22Rv1 (cell line): ENCODE data around the gene CAPZA1.

ENCODE experiments used
- ZFX ChIP-seq: fragments of 450-650 bp; IDR thresholded peaks from 2 replicates; pipeline ENCODE4 v1.6.1; 2017; ENCODE audit warnings: antibody characterized with exemption, borderline replicate concordance
- TF ChIP-seq, protein P1 (sequence below): fragments of 450-650 bp; IDR thresholded peaks from 2 replicates; pipeline ENCODE4 v1.5.1; 2017; ENCODE audit warnings: mild to moderate bottlenecking

- TF ChIP-seq, protein P1, sequence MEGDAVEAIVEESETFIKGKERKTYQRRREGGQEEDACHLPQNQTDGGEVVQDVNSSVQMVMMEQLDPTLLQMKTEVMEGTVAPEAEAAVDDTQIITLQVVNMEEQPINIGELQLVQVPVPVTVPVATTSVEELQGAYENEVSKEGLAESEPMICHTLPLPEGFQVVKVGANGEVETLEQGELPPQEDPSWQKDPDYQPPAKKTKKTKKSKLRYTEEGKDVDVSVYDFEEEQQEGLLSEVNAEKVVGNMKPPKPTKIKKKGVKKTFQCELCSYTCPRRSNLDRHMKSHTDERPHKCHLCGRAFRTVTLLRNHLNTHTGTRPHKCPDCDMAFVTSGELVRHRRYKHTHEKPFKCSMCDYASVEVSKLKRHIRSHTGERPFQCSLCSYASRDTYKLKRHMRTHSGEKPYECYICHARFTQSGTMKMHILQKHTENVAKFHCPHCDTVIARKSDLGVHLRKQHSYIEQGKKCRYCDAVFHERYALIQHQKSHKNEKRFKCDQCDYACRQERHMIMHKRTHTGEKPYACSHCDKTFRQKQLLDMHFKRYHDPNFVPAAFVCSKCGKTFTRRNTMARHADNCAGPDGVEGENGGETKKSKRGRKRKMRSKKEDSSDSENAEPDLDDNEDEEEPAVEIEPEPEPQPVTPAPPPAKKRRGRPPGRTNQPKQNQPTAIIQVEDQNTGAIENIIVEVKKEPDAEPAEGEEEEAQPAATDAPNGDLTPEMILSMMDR: no peak
- TF ChIP-seq ZFX: no peak
These were observed 16.6 kb upstream of the CAPZA1 start for GRCh38 chr1:112603012-112603411.
